ENCODE measurements around the gene APOLD1.

DNA sequence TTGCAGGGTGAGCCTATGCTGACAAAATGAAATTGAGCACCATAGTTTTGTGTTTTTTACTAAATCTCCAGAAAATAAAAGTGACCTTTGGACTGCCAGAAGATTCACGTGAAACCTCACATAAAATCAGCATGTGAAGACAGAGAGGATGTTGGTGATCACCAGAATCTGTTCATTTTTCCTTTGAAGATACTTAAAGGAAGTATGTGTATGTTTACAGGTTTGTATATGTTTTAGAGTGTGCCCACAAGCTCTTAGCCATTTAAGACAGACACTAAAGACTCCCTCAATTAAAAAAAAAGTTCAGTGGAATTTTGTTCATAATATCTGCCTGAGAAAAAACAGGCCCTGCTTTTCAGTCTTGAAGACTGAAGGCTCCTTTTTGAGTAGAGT lies 53.5 kb downstream of the APOLD1 start:
- TF ChIP-seq EZH2 (IDR thresholded peaks at IDR 0.05; ENCODE audit: borderline replicate concordance, low read depth, low read length, poor library complexity, severe bottlenecking) (no peak), CTCF (conservative IDR thresholded peaks at IDR 0.05; ENCODE audit: low read depth, low read length) (no peak)

Measured in A673 (cell line).